OCI-LY3 (cell line): ENCODE measurements around the gene R3HDM1.

Source experiments
- H2AFZ ChIP-seq: fragments of 200-600, 300-600 bp; shearing (Covaris generic); 2 replicates; pipeline ENCODE4 v1.6.0; 2014; ENCODE audit warnings: antibody characterized with exemption, low read depth, low read length
- H3K27ac ChIP-seq: fragments of 200-600, 300-600 bp; sonication (generic); 2 replicates; pipeline ENCODE4 v1.5.1; 2014; ENCODE audit warnings: mild to moderate bottlenecking, low read length, moderate library complexity, mixed read lengths
- H3K27me3 ChIP-seq: fragments of 200-600, 300-600 bp; sonication (generic); 2 replicates; pipeline ENCODE4 v1.6.1; 2014; ENCODE audit warnings: low read depth, low read length, mixed read lengths
- H3K36me3 ChIP-seq: fragments of 200-600, 300-600 bp; sonication (generic); replicated peaks from 2 replicates; pipeline ENCODE3; 2014; ENCODE audit warnings: low read depth, low read length, mixed read lengths
- H3K4me1 ChIP-seq: fragments of 300-600, 200-600 bp; sonication (generic); 2 replicates; pipeline ENCODE4 v1.6.1; 2014; ENCODE audit warnings: low read length, mixed read lengths
- H3K4me2 ChIP-seq: fragments of 200-600, 300-600 bp; sonication (generic); 2 replicates; pipeline ENCODE4 v1.6.1; 2014; ENCODE audit warnings: low read length, mixed read lengths
- H3K4me3 ChIP-seq: fragments of 300-600, 200-600 bp; sonication (generic); 2 replicates; pipeline ENCODE4 v1.5.1; 2014; ENCODE audit warnings: antibody characterized with exemption, mild to moderate bottlenecking, low read length, moderate library complexity
- H3K79me2 ChIP-seq: fragments of 300-600, 200-600 bp; shearing (Covaris generic); 2 replicates; pipeline ENCODE4 v1.6.1; 2014; ENCODE audit warnings: mild to moderate bottlenecking, low read length, mixed read lengths
- H3K9ac ChIP-seq: fragments of 300-600, 200-600 bp; shearing (Covaris generic); 2 replicates; pipeline ENCODE4 v1.6.0; 2014; ENCODE audit warnings: mild to moderate bottlenecking, low read length, moderate library complexity
- H3K9me3 ChIP-seq: fragments of 200-600, 300-600 bp; shearing (Covaris generic); 2 replicates; pipeline ENCODE4 v1.6.1; 2014; ENCODE audit warnings: low read length, mixed read lengths; ENCODE audit not compliant: insufficient read depth
- H4K20me1 ChIP-seq: fragments of 200-600, 300-600 bp; sonication (generic); 2 replicates; pipeline ENCODE4 v1.6.1; 2016; ENCODE audit warnings: low read length, mixed read lengths; ENCODE audit not compliant: insufficient read depth
- EZH2phosphoT487 ChIP-seq: fragments of 200-600 bp; shearing (Covaris generic); IDR thresholded peaks from 2 replicates; pipeline ENCODE4 v1.6.1; 2018; ENCODE audit warnings: antibody characterized with exemption, mixed run types, low read depth
- TF ChIP-seq, protein P1 (sequence below): fragments of 200-600, 300-600 bp; sonication (generic); IDR thresholded peaks from 2 replicates; pipeline ENCODE4 v1.5.1; 2014; ENCODE audit warnings: antibody characterized with exemption, low read length, low read depth

R3HDM1 gene

DNA sequence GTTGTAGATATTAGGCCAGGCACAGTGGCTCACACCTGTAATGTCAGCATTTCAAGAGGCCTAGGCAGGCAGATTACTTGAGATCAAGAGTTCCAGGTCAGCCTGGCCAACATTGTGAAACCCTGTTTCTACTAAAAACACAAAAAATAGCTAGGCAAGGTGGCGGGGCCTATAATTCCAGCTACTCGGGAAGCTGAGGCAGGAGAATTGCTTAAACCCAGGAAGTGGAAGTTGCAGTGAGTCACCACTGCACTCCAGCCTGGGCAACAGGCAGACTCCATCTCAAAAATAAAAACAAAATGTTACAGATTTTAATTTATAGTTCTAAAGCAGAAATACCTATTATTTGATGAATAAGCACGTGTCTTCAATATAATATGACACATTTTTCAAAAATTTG lies 144.7 kb downstream of the R3HDM1 start:
- H2AFZ ChIP-seq = no peak overlapping the region
- peaks cover 24% of the 10 kb centered on the region for H3K36me3 ChIP-seq
- H3K9ac ChIP-seq = no peak overlapping the region
- TF ChIP-seq, protein P1, sequence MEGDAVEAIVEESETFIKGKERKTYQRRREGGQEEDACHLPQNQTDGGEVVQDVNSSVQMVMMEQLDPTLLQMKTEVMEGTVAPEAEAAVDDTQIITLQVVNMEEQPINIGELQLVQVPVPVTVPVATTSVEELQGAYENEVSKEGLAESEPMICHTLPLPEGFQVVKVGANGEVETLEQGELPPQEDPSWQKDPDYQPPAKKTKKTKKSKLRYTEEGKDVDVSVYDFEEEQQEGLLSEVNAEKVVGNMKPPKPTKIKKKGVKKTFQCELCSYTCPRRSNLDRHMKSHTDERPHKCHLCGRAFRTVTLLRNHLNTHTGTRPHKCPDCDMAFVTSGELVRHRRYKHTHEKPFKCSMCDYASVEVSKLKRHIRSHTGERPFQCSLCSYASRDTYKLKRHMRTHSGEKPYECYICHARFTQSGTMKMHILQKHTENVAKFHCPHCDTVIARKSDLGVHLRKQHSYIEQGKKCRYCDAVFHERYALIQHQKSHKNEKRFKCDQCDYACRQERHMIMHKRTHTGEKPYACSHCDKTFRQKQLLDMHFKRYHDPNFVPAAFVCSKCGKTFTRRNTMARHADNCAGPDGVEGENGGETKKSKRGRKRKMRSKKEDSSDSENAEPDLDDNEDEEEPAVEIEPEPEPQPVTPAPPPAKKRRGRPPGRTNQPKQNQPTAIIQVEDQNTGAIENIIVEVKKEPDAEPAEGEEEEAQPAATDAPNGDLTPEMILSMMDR = no peak
- TF ChIP-seq EZH2phosphoT487 = no peak
- H3K4me1 ChIP-seq = no peaks in the 10 kb centered on the region
- H3K4me3 ChIP-seq = no peak overlapping the region
- H3K79me2 ChIP-seq = no peaks in the 10 kb centered on the region
- no peaks in the 10 kb centered on the region for H4K20me1 ChIP-seq
- no peaks in the 10 kb centered on the region for H3K9me3 ChIP-seq
- no peak overlapping the region for H3K27ac ChIP-seq
- H3K4me2 ChIP-seq = no peak overlapping the region
- H3K27me3 ChIP-seq = no peaks in the 10 kb centered on the region

DNA sequence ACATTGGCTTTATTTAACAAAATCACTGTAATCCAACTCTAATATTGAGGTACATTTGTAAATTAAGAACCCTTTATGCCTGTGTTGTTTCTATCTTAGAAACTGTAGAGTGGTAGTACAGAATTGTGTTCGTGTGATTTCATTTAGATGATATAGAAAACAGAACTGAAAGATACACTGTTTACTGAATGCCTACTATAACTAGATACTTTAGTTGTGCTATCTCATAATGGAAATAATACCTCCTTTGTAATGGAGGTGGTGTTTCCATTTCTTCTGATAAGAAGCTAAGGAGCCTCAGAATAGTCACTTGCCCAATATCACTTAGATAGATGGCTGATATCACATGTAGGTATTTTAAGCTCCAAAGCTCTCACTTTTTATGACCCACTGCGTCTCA lies 147.8 kb downstream of the R3HDM1 start:
- no peaks in the 10 kb centered on the region for H3K79me2 ChIP-seq
- no peaks in the 10 kb centered on the region for H3K4me1 ChIP-seq
- H3K27me3 ChIP-seq = no peaks in the 10 kb centered on the region
- H3K9ac ChIP-seq = no peak overlapping the region
- no peak overlapping the region for H2AFZ ChIP-seq
- H3K4me2 ChIP-seq = no peak overlapping the region
- no peak overlapping the region for H3K4me3 ChIP-seq
- H3K27ac ChIP-seq = no peak overlapping the region
- no peaks in the 10 kb centered on the region for H3K9me3 ChIP-seq
- TF ChIP-seq, protein P1 = no peak
- TF ChIP-seq EZH2phosphoT487 = no peak
- peaks cover 24% of the 10 kb centered on the region for H3K36me3 ChIP-seq
- H4K20me1 ChIP-seq = no peaks in the 10 kb centered on the region

DNA sequence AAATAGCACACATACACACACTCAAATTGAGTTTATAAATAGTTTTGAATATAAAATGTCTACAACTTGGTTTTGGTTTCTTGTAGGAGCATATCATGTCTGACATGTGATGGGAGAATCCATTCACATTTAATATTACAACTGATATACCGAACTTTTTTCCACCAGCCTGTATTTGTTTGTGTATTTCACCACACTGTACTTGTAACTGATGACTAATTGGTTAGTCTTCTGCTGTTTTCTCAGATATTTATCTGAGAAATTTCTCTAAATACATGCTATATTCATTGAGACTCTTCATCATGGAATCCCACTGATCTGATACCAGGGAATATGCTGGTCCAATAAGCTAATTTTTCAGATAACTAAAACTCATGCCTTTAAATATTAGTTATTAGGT lies 154.1 kb downstream of the R3HDM1 start:
- no peaks in the 10 kb centered on the region for H3K27me3 ChIP-seq
- no peak overlapping the region for H3K4me3 ChIP-seq
- H3K4me2 ChIP-seq = no peak overlapping the region
- no peaks in the 10 kb centered on the region for H3K9me3 ChIP-seq
- peaks cover 24% of the 10 kb centered on the region for H3K36me3 ChIP-seq
- H3K79me2 ChIP-seq = no peaks in the 10 kb centered on the region
- peaks cover 17% of the 10 kb centered on the region for H3K4me1 ChIP-seq
- H2AFZ ChIP-seq = no peak overlapping the region
- H3K27ac ChIP-seq = no peak overlapping the region
- no peaks in the 10 kb centered on the region for H4K20me1 ChIP-seq
- no peak overlapping the region for H3K9ac ChIP-seq
- TF ChIP-seq, protein P1 = no peak
- no peak for TF ChIP-seq EZH2phosphoT487

DNA sequence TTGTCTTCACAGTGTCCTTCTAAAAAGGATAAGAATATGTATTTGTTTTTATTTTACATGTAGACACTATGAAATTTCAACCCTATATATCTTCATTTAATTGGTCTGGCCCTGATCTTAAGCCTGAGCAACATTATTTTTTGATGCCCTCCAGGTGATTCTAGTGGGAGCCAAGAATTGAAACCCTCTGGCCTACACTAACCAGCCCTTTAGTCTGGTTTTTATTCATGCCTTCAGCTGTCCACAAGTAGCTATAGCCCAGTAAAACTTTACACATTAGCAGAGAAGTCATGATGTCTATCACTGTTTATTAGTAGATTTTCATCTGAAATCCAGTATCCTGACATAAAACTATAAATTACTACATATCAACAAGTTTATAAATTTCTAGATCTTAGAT lies 157.7 kb downstream of the R3HDM1 start:
- H2AFZ ChIP-seq = no peak overlapping the region
- H3K27me3 ChIP-seq = no peaks in the 10 kb centered on the region
- no peaks in the 10 kb centered on the region for H3K79me2 ChIP-seq
- H3K4me2 ChIP-seq = no peak overlapping the region
- no peak overlapping the region for H3K4me3 ChIP-seq
- no peaks in the 10 kb centered on the region for H3K9me3 ChIP-seq
- no peaks in the 10 kb centered on the region for H4K20me1 ChIP-seq
- no peak overlapping the region for H3K9ac ChIP-seq
- H3K4me1 ChIP-seq = peaks cover 17% of the 10 kb centered on the region
- peaks cover 11% of the 10 kb centered on the region for H3K36me3 ChIP-seq
- no peak for TF ChIP-seq EZH2phosphoT487
- TF ChIP-seq, protein P1 = no peak
- H3K27ac ChIP-seq = no peak overlapping the region
